ENCODE data around the gene BRIX1.

DNA sequence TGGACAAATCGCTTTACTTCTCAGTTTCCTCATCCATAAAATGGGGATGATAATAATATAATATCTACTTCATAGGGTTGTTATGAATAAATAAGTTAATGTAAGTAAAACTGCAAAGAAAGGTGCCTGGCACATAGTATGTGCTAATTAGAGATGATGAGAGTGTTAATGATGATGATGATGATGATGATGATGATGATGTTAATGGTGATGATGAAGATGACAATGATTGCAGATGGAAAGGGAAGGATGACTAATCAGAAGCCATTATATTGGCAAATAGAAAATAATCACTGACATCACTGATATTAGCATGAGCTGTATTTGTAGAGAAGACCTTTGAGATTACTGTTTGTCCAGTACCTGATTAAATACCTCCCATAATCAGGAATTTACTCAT, 20.8 kb upstream of the BRIX1 start:
- TF ChIP-seq, protein P1, sequence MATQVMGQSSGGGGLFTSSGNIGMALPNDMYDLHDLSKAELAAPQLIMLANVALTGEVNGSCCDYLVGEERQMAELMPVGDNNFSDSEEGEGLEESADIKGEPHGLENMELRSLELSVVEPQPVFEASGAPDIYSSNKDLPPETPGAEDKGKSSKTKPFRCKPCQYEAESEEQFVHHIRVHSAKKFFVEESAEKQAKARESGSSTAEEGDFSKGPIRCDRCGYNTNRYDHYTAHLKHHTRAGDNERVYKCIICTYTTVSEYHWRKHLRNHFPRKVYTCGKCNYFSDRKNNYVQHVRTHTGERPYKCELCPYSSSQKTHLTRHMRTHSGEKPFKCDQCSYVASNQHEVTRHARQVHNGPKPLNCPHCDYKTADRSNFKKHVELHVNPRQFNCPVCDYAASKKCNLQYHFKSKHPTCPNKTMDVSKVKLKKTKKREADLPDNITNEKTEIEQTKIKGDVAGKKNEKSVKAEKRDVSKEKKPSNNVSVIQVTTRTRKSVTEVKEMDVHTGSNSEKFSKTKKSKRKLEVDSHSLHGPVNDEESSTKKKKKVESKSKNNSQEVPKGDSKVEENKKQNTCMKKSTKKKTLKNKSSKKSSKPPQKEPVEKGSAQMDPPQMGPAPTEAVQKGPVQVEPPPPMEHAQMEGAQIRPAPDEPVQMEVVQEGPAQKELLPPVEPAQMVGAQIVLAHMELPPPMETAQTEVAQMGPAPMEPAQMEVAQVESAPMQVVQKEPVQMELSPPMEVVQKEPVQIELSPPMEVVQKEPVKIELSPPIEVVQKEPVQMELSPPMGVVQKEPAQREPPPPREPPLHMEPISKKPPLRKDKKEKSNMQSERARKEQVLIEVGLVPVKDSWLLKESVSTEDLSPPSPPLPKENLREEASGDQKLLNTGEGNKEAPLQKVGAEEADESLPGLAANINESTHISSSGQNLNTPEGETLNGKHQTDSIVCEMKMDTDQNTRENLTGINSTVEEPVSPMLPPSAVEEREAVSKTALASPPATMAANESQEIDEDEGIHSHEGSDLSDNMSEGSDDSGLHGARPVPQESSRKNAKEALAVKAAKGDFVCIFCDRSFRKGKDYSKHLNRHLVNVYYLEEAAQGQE (IDR thresholded peaks at IDR 0.05), result no peak
- no peak for TF ChIP-seq CHD4 (IDR thresholded peaks at IDR 0.05; ENCODE audit: borderline replicate concordance)
- no peak for TF ChIP-seq CTCF (IDR thresholded peaks at IDR 0.05)
- TF ChIP-seq BHLHE40 (IDR thresholded peaks at IDR 0.05; ENCODE audit: low read depth, low read length), result no peak
- no peak for TF ChIP-seq RFX5 (IDR thresholded peaks at IDR 0.05)
- TF ChIP-seq POLR2A (IDR thresholded peaks at IDR 0.05; ENCODE audit: low read length), result no peak
- no peak for TF ChIP-seq HMGXB4 (CRISPR knock-in tag; IDR thresholded peaks at IDR 0.05; ENCODE audit: borderline replicate concordance)
- no peak for TF ChIP-seq HOXA7 (CRISPR knock-in tag; IDR thresholded peaks at IDR 0.05)
- no peak for TF ChIP-seq EHMT2 (IDR thresholded peaks at IDR 0.05; ENCODE audit: low read depth)
